NCI-H748 (cell line): ENCODE results near the gene SCARB1.
"Not testable (repeated sequence)": the region's sequence is repeated elsewhere in the genome, so short reads cannot be mapped to it uniquely, and the experiment has no call there.

ENCODE experiments used
- DNase-seq: peaks from one replicate; lab custom pipeline; 2025; ENCODE audit not compliant: unreplicated experiment; lab: John Stamatoyannopoulos, UW

SCARB1 gene, protein sequence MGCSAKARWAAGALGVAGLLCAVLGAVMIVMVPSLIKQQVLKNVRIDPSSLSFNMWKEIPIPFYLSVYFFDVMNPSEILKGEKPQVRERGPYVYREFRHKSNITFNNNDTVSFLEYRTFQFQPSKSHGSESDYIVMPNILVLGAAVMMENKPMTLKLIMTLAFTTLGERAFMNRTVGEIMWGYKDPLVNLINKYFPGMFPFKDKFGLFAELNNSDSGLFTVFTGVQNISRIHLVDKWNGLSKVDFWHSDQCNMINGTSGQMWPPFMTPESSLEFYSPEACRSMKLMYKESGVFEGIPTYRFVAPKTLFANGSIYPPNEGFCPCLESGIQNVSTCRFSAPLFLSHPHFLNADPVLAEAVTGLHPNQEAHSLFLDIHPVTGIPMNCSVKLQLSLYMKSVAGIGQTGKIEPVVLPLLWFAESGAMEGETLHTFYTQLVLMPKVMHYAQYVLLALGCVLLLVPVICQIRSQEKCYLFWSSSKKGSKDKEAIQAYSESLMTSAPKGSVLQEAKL

DNA sequence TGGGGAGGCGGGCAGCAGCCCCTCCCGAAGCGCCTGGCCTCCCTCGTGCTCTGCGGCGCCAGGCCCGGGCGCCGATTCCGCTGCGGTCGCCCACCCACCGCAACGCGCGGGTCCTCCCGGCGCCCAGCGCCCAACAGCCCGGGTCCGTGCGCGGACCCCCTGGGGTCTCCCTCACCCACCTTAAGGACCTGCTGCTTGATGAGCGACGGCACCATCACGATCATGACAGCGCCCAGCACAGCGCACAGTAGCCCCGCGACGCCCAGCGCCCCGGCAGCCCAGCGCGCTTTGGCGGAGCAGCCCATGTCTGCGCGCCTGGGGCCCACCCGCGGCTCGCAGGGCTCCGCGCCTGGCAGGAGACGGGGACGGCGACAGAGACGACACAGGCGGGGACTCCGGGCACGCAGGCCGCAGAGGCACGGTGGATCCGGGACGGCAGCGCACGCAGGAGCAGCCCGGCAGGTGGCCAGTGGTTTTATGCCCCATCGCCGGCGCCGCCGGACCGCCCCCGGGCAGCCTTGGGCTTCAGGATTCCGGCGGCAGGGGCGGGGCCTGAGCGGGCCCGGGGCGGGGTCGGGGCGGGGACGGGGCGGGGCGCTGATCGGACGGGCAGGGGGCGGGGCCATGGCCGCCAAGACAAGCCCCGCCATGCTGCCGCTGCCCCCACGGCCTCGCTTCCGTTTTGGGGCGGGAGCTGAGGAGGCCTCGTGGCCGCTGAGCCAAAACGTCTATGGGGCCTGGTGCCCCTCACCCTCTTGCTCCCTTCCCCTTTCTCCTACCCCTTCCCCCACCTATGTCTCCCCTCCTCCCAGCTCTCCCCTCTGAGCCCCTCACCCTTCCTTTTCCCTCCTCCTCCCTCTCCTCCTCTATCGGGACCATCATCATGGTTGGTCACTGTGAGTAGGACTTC, at the start of gene SCARB1:
SCARB1 (minus strand) TSS at position 449 of the 910 bp plus-strand sequence; CDS start at position 305, 144 bp downstream.
- DNase-seq = peak; percentile 75

DNA sequence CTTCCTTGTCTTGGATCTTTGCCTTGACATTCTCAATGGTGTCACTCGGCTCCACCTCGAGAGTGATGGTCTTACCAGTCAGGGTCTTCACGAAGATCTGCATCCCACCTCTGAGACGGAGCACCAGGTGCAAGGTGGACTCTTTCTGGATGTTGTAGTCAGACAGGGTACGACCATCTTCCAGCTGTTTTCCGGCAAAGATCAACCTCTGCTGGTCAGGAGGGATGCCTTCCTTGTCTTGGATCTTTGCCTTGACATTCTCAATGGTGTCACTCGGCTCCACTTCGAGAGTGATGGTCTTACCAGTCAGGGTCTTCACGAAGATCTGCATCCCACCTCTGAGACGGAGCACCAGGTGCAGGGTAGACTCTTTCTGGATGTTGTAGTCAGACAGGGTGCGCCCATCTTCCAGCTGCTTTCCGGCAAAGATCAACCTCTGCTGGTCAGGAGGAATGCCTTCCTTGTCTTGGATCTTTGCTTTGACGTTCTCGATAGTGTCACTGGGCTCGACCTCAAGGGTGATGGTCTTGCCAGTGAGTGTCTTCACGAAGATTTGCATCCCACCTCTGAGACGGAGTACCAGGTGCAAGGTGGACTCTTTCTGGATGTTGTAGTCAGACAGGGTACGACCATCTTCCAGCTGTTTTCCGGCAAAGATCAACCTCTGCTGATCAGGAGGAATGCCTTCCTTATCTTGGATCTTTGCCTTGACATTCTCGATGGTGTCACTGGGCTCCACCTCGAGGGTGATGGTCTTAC, 49.0 kb upstream of the SCARB1 start:
- DNase-seq = not testable (repeated sequence)

DNA sequence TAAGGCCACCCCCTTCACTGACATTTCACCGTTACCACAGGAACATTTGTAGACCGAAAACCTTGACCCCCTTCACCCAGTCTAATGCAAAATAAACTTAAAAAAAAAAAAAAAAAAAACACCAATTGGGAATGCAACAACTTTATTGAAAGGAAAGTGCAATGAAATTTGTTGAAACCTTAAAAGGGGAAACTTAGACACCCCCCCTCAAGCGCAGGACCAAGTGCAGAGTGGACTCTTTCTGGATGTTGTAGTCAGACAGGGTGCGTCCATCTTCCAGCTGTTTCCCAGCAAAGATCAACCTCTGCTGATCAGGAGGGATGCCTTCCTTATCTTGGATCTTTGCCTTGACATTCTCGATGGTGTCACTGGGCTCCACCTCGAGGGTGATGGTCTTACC, 47.9 kb upstream of the SCARB1 start:
- not testable (repeated sequence) for DNase-seq

DNA sequence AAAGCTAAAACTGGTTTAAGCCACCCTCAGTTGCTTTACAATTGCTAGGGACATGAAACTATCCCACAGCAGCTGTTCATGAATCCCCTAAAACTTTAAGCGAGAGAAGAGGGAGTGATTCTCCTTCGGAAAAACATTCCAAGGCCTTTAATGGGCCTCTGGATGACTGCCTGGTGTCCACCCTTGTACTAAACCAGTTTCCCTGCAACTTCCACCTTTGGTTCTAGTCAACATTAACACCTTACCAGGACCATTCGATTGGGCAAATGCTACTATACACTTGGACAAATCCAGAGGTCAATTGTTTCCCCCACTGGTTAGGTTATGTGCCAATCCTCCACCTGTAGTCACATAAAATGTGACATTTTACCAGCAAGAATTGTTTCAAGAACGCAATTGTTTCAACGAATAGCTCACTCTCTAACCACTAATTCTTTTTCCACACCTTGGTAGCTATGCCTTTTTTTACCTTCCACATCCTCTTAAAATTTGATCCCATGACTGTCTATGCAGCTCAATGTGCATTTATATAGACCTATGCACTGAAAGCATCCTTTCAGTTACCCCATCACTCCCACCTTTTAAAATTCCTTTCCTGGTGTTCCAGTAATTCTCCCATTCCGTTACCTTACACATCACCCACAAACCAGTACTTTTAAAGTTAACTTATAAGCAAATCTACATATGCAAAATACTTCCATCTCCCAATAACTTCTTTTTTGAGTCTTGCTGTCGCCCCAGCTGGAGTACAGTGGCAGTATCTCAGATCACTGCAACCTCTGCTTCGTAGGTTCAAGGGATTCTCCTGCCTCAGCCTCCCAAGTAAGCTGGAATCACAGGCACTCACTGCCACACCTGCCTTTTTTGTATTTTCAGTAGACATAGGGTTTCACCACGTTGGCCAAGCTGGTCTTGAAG, 47.2 kb upstream of the SCARB1 start:
- no peak for DNase-seq

DNA sequence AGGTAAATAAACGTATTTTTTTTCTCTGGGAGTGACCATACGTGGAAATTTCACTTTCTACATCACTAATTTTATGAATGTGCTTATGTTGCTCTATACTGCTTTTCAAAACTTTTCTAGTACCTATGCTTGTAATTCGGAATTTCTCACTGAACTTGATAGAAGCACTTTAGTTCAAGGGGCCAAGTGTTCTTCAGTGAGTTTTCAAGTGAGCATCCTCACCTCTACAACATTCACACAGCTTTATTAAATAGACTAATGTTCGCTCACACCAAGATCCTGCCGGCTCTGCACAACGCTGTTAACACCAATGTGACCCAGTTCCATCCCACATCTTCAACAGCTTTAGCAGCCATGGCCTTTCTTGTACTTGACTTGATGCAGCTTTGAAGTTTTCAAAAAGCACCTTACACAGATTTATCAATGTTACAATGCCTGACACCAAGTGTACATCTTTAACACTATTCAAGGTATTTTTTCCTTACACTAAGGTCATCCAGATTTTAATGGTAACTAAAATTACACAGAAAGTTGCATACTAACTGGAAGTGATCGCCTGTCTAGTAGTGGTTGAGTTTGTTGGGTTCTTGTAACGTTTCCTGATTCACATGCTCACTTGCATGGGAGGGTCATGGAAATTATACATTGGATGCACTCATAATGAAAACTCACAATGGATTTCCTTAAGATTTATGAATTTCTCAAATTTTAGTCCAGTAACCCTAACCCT, 46.3 kb upstream of the SCARB1 start:
- DNase-seq = no peak

DNA sequence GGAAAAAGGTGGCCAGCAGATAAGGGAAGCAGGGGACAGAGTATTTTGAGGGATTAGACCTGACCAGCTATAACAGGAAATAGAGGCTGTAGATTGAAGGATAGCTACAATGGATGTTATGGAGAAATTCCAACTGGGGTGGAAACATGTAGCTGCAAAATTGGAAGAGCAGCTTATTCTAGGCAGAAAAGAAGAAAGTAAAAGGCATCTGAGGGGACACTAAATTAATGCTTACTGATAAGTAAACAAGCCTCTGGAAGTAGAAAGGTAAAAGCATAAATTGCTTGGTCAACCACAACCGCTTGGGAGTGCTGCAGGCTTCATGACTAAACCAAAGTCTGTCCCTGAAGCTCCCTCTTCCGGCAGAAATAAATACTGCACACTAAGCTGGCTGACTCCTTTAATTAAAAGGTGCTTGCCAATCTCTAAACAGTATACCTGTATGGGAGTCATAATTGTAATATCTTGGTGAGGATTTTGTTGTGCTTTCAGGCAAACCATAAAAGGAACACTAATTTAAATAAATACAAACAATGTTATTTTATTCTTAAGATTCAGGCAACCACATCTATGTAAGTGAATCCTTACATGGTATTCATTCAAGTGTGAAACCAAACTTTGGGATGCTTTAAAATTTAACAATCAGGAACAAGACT, 43.1 kb upstream of the SCARB1 start:
- no peak for DNase-seq

DNA sequence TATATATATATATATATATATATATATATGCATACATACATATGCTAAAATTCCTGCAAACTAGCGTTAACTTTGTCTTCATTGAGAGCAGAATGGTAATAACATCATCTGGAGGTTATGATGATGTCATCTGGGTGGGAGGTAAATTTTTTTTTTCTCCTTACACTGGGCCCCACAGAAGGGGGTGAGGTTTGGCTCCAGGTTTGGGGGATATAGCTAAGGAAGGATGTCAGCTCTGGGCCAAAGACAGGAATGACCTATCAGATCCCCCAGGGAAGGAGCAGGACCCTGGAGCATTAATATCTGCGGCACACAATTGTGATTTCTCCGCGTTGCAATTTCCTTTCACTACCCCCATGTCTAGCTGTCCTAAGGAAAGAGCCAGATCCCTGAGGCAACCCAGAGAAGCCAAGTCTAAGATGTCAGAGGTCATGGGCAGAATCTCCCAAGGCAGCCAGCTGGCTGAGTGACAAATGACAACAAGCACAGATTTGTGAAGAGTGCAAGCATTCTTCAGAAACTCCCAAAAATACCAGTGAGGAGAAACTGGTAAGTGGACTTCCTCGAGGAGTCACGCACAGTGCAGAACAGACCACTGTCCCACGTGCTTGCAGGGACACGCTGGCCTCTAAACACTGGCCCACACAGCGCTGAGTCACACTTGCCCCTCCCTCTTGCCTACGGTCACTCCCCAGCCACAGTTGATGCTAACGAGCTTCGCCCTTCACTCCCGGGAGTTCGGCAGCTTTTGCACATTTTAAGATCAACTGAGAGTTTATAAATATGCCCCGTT, 40.8 kb upstream of the SCARB1 start:
- DNase-seq = peak; percentile 31

DNA sequence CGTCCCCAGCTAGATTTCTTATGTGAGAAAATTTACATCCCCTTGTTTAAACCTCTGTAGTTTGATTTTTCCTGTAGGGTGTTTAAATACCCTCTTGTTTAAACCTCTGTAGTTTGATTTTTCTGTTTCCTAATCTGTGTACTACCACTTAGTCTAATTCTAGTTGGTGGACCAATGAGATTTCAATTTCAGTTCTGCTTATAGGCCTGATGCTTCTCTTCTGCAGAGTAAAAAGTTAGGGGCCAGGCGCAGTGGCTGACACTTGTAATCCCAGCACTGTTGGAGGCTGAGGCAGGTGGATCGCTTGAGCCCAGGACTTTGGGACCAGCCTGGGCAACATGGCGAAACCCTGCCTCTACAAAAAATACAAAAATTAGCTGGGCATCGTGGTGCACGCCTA, 39.3 kb upstream of the SCARB1 start:
- no peak for DNase-seq

DNA sequence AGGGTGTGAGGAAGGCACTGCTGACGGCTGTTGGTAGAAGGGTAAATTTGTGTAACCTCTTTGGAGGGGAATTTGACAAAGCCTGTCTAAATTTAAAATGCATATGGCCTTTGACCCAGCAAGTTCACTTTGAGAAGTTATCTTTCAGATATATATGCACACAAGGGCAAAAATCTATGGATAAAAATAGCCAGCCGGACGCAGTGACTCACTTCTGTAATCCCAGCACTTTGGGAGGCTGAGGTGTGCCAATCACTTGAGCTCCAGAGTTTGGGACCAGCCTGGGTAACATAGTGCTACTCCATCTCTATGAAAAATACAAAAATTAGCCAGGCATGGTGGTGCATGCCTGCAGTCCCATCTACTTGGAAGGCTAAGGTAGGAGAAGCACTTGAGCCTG, 37.3 kb upstream of the SCARB1 start:
- no peak for DNase-seq

DNA sequence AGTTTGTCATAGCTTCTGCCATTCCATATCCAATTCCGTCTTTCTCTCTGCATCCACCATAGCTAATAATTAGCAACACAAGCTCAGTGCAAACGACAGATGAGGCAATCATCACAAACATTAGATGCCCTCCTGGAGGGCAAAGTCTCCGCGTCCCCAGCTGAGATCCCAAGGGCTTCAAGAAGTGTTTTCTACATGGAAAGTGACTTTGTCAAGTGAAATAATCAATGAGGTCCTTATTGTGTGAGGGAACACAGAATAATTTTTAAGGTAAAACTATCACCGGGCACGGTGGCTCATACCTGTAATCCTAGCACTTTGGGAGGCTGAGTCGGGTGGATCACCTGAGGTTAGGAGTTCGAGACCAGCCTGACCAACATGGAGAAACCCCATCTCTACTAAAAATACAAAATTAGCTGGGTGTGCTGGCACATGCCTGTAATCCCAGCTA, 36.7 kb upstream of the SCARB1 start:
- not testable (repeated sequence) for DNase-seq

DNA sequence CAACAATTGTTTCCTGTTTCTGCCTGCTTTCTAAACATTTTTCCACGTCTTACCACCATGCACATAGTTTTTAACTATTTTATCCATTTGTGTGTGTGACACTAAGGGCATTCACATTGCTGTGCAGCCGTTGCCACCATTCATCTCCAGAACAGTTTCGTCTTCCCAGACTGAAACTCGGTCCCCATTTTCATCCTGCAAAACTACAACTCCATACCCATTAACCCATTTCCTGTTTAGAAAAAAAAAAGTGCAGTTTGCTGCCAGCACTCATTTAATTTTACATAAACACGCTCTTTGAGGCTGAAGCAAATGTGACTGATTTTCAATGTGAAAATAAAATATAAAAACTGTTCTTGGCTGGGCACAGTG, 35.2 kb upstream of the SCARB1 start:
- DNase-seq = no peak

DNA sequence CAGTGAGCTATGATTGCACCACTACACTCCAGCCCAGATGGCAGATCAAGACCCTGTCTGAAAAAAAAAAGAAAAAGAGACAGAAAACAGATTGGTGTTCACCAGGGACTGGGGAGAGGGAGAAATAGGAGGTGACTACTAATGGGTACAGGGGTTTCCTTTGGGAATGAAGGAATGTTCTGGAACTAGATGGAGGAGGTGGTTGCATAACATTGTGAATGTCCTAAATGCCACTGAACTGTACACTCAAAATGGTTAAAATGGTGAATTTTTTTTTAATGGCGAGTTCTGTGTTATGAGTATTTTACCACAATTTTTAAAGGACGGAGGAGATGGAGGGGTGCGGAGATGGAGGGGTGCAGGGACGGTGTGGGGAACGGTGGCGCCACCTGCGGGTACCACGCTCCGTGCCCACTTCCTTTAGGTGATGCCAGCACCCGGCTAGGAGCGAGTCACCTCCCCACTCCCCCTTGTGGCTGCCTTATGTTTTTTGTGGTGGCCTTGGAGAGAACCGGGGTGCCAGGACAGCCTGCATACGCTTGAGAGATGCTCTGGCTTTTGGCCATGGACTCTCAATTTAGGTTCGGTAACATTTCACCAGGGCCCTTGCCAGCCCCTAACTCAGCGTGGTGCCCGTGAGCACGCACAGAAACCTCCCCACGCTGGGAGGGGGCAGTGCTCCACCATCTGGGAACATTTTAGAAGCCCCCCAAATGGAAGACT, 34.7 kb upstream of the SCARB1 start:
- DNase-seq = no peak

DNA sequence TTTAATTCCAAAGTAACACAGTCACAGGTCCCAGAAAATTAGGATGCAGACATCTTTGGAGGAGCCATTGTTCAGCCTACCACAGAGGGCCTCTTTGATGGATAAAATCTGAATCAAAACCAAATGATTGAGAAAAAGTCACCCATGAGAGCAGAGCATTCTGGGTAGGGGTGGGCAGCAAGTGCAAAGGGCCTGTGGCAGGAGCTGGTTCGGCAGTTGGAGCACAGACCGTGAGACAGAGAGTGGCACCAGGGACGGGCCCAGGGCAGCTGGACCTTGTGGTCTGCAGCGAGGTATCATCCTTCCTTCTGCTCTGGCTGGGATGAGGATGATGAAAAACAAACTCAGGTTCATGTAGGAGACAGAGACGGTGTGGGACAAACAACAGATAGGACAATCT, 32.8 kb upstream of the SCARB1 start:
- no peak for DNase-seq

DNA sequence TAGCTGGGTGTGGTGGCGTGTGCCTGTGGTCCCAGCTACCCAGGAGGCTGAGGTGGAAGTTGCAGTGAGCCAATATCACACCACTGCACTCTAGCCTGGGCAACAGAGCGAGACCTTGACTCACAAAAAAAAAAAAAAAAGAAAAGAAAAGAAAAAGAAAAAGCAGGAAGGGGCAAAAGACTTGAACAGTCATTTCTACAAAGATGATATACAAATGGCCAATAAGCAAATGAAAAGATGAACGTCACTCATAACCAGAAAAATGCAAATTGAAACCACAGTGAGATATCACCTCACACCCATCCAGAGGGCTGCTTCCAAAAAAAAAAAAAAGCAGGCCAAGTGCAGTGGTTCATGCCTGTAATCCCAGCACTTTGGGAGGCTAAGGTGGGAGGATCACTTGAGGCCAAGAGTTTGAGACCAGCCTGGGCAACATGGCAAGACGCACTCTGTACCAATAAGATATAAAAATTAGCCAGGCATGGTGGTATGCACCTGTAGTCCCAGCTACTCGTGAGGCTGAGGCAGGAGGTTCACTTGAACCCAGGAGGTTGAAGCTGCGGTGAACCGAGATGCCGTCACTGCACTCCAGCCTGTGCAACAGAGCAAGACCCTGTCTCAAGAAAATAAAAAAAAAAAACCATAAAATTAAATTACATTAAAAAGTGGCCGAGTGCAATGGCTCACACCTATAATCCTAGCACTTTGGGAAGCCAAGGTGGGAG, 30.3 kb upstream of the SCARB1 start:
- no peak for DNase-seq

DNA sequence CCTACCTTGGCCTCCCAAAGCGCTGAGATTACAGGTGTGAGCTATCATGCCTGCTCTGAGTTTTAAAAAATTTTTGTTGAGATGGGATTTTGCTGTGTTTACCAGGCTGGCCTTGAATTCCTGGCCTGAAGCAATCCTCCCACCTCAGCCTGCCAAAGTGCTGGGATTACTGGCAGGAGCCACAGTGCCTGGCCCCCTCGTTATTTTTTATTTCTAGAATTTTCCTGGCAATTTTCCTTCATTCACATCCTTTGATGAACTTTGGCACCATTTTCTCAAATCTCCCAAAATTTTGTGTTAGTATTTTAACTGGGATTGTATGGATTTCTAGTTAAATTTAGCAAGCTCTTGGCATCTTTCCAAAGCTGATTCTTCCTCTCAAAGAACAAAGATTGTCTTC, 24.6 kb upstream of the SCARB1 start:
- no peak for DNase-seq

DNA sequence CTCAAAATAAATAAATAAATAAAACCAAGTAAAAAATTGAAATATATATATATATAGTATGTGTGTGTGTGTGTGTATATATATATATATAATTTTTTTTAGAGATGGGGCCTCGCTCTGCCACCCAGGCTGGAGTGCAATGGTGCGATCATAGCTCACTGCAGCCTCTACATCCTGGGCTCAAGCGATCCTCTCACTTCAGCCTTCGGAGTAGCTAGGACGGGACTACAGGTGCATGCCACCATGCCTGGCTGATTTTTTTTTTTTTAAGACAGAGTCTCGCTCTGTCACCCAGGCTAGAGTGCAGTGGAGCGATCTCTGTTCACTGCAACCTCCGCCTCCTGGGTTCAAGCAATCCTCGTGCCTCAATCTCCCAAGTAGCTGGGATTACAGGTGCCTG, 24.1 kb upstream of the SCARB1 start:
- DNase-seq = not testable (repeated sequence)
